Endothelial cell (in vitro differentiated cells): ENCODE results near the gene CYREN. TPM values are rescaled to one million over a fixed set of nuclear protein-coding genes. Genes with fewer than 3 reads are reported as not detected.

Experiments
- DNase-seq: peaks from one replicate; pipeline ENCODE4 v3.0.0; 2021; ENCODE audit warnings: low spot score
- H3K27ac Mint-ChIP-seq: one replicate; pipeline ENCODE4 v1.8.0; 2021; ENCODE audit warnings: mixed read lengths, inconsistent platforms; ENCODE audit not compliant: unreplicated experiment
- H3K27me3 Mint-ChIP-seq: one replicate; pipeline ENCODE4 v1.8.0; 2021; ENCODE audit warnings: mild to moderate bottlenecking, moderate library complexity, mixed read lengths, inconsistent platforms; ENCODE audit not compliant: unreplicated experiment
- H3K36me3 Mint-ChIP-seq: one replicate; pipeline ENCODE4 v1.8.0; 2021; ENCODE audit warnings: mild to moderate bottlenecking, low read depth, mixed read lengths, inconsistent platforms; ENCODE audit not compliant: unreplicated experiment
- H3K4me1 Mint-ChIP-seq: one replicate; pipeline ENCODE4 v1.8.0; 2021; ENCODE audit warnings: mild to moderate bottlenecking, mixed read lengths, inconsistent platforms; ENCODE audit not compliant: unreplicated experiment
- H3K4me3 Mint-ChIP-seq: one replicate; pipeline ENCODE4 v1.8.0; 2021; ENCODE audit warnings: mild to moderate bottlenecking, mixed read lengths, inconsistent platforms; ENCODE audit not compliant: unreplicated experiment
- H3K9me3 Mint-ChIP-seq: one replicate; pipeline ENCODE4 v1.8.0; 2021; ENCODE audit warnings: mixed read lengths, inconsistent platforms; ENCODE audit not compliant: unreplicated experiment
- CTCF ChIP-seq: fragments of 200-600 bp; sonication (generic); IDR thresholded peaks from one replicate; pipeline ENCODE4 v1.5.0; 2021; ENCODE audit warnings: antibody characterized with exemption; ENCODE audit not compliant: unreplicated experiment
- microRNA-seq: library from miRNA; unstranded; fragments of <30 nt; microRNA quantifications from one replicate; pipeline ENCODE4, GENCODE V29; 2020; ENCODE audit not compliant: unreplicated experiment
- total RNA-seq: library from RNA; stranded (reverse); fragmentation: NEBNext Ultra II Directional; extraction: Animal tissue kit (Norgen Biotek cat#: 25700); gene quantifications from one replicate; pipeline ENCODE4 v1.2.1, GENCODE V29; 2021; ENCODE audit not compliant: unreplicated experiment

Gene CYREN
- total RNA-seq, 1 donor from 2014 or later: 38.1 TPM

GRCh38 chr7:135117096-135117495 is 53.4 kb downstream of the CYREN start:
- Mint-ChIP-seq H3K9me3 (no peaks in the 10 kb centered on the region), H3K27ac (no peak overlapping the region), H3K27me3 (peaks cover 3% of the 10 kb centered on the region), H3K36me3 (no peaks in the 10 kb centered on the region), H3K4me1 (no peaks in the 10 kb centered on the region), H3K4me3 (no peak overlapping the region)
- no peak for TF ChIP-seq CTCF
- no peak for DNase-seq

Small RNA genes lying within 50 kb of the gene (microRNA-seq; reads per million reads assigned to microRNA genes)
- 0.70 reads per million, percentile 2 among the genes with 10 or more reads in this experiment for gene MIR6509

Other genes starting within 250 kb of the CYREN start
- 3.0 TPM for gene AGBL3, start 184.2 kb downstream of the CYREN start, total RNA-seq
- gene TMEM140, start 22.6 kb downstream of the CYREN start, total RNA-seq: not detected
- gene WDR91, start 40.8 kb upstream of the CYREN start, total RNA-seq: 11.5 TPM
- not detected for gene STRA8, start 63.1 kb upstream of the CYREN start, total RNA-seq